Hepatocyte (in vitro differentiated cells): ENCODE data around the gene ZNRF1.

Experiments used
- CTCF ChIP-seq: fragments of 200-600 bp; sonication (generic); IDR thresholded peaks from 2 replicates; pipeline ENCODE4 v1.5.1; 2016; ENCODE audit warnings: antibody characterized with exemption, mild to moderate bottlenecking; ENCODE audit not compliant: poor library complexity
- EZH2 ChIP-seq: fragments of 200-600 bp; sonication (generic); IDR thresholded peaks from 2 replicates; pipeline ENCODE4 v1.6.1; 2016; ENCODE audit warnings: antibody characterized with exemption, mild to moderate bottlenecking, borderline replicate concordance

- TF ChIP-seq CTCF (no peak), EZH2 (no peak)
Observed at GRCh38 chr16:75029854-75030253, 31.0 kb downstream of the ZNRF1 start.
